ENCODE measurements around the gene PPP6R3. TPM values are rescaled to one million over a fixed set of nuclear protein-coding genes. Genes with fewer than 3 reads are reported as not detected.

PPP6R3 gene
- total RNA-seq, 1 experiment from 2014 or later = 138 TPM

DNA sequence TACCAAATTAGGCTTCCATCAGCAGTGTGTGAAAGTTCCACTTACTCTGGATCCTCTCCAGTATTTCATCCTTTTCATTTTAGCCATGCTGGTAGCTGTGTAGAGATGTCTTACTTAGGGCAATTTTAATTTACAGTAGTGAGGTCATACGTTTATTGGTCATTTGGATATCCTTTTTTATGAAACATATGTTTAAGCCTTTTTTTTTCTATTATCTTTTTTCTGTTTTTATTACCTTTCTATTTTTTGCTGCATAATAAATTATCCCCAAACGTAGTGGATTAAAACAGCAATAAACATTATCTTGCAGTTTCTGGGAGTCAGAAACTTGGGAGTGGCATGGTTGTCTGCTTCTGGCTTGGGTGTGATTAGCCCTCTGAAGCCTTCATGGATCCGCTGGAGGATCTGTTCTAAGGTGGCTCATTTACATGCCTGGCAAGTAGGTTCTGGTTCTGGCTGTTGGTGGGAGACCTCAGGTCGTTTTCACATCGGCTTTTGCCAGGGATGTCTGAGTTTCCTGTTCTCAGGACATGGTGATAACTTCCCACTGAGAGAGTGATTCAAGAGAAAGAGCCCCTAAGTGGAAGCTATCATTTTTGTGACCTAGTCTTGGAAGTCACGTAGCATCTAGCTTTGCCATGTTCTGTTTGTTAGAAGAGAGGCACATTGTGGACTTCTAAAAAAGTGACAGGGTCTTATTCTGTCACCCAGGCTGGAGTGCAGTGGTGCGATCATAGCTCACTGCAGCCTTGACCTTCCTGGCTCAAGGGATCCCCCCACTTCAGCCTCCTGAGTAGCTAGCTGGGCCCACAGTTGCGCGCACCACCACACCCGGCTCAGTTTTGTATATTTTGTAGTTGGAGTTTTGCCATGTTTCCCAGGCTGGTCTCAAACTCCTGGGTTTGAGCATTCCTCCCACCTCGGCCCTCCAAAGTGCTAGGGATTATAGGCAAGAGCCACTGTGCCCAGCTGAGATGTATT, 38.6 kb downstream of the PPP6R3 start:
- TF ChIP-seq CTCF (conservative IDR thresholded peaks at IDR 0.05) = no peak
- no peak overlapping the region for H3T11ph ChIP-seq (ENCODE audit: low read length)
- peaks cover 7% of the 10 kb centered on the region; the same call in 1 of the 2 replicates for H3K4me1 ChIP-seq (ENCODE audit: insufficient read depth, low read length)
- no peak overlapping the region for H2AFZ ChIP-seq (ENCODE audit: low read length)
- H3K79me1 ChIP-seq (ENCODE audit: insufficient read depth, low read depth, low read length, poor library complexity, severe bottlenecking) = peaks cover 3% of the 10 kb centered on the region
- H2BK120ac ChIP-seq (ENCODE audit: low read depth, low read length, poor library complexity, severe bottlenecking) = no peak overlapping the region
- H3K9me3 Mint-ChIP-seq = no peaks in the 10 kb centered on the region; a peak in 2 of 5 replicates
- H3K27me3 Mint-ChIP-seq (ENCODE audit: low read depth) = no peaks in the 10 kb centered on the region
- peak overlapping the region; percentile 16 to 63 (median 46); a peak in 5 of 7 replicates for H3K27ac Mint-ChIP-seq
- H3K14ac ChIP-seq (ENCODE audit: insufficient read depth, low read length) = no peak overlapping the region
- H3K4ac ChIP-seq (ENCODE audit: low read depth, low read length) = no peak overlapping the region
- H2BK12ac ChIP-seq (ENCODE audit: insufficient read length, low read depth, low read length) = no peak overlapping the region
- H3K27me3 ChIP-seq (ENCODE audit: insufficient read depth, low read length) = no peaks in the 10 kb centered on the region
- DNase-seq = no peak
- no peak overlapping the region for H3K18ac ChIP-seq (ENCODE audit: insufficient read length, low read depth, low read length)
- H3K4me1 Mint-ChIP-seq = peaks cover 36 to 42% of the 10 kb centered on the region in 2 experiments
- peak overlapping the region in 1 of 2 experiments; percentile 30; a peak in 1 of 5 replicates for H3K4me3 Mint-ChIP-seq
- no peak overlapping the region for H2BK5ac ChIP-seq (ENCODE audit: insufficient read length, low read length)
- no CpG with 5 or more reads among the region's 11 CpGs for WGBS (ENCODE audit: extremely low coverage, insufficient read length, low lambda C conversion rate)
- no peak overlapping the region for H4K5ac ChIP-seq (ENCODE audit: insufficient read length, low read depth, low read length)
- H3K79me2 ChIP-seq (ENCODE audit: insufficient read depth, low read length) = peaks cover 67% of the 10 kb centered on the region; the same call in 1 of the 2 replicates
- H2BK20ac ChIP-seq (ENCODE audit: low read depth, low read length, poor library complexity, severe bottlenecking) = no peak overlapping the region
- peaks cover 0 to 4% (median 0%) of the 10 kb centered on the region in 3 experiments; a peak in 1 of 7 replicates for H3K36me3 Mint-ChIP-seq (ENCODE audit: insufficient read depth in 1 of 3, low read depth in 3 of 3)
- no peaks in the 10 kb centered on the region for H3K9me3 ChIP-seq (ENCODE audit: control insufficient read depth, low read depth, low read length)
- H4K8ac ChIP-seq (replicated peaks; ENCODE audit: insufficient read length, low read depth, low read length) = no peak overlapping the region
- H3K56ac ChIP-seq (ENCODE audit: insufficient read length, low read depth, low read length) = no peak overlapping the region
- H2AK5ac ChIP-seq (ENCODE audit: insufficient read length, low read length) = no peak overlapping the region
- H3K23ac ChIP-seq (ENCODE audit: insufficient read length, low read depth, low read length) = no peak overlapping the region
- H3K9ac ChIP-seq (ENCODE audit: extremely low read depth, insufficient read length, low read length) = no peak overlapping the region
- no peak overlapping the region for H3K27ac ChIP-seq (ENCODE audit: insufficient read length, low read depth, low read length)
- H4K20me1 ChIP-seq (ENCODE audit: control insufficient read depth, insufficient read depth, insufficient read length) = no peaks in the 10 kb centered on the region
- no peaks in the 10 kb centered on the region for H3K23me2 ChIP-seq (ENCODE audit: insufficient read length, low read depth, low read length, poor library complexity, severe bottlenecking)
- H3K4me2 ChIP-seq (ENCODE audit: insufficient read depth, insufficient read length, low read length) = no peak overlapping the region
- no peak overlapping the region for H4K91ac ChIP-seq (ENCODE audit: insufficient read length, low read depth, low read length)
- no peak overlapping the region for H2BK15ac ChIP-seq (ENCODE audit: low read depth, low read length)

Measured in H9 (cell line).